Measurements from ENCODE around the gene TNFSF15. TPM values are rescaled to one million over a fixed set of nuclear protein-coding genes. Genes with fewer than 3 reads are reported as not detected.
A peak's percentile ranks its signal among the peaks of the same experiment; 100 is the strongest.
"Not testable (repeated sequence)": the region's sequence is repeated elsewhere in the genome, so short reads cannot be mapped to it uniquely, and the experiment has no call there.

Gene TNFSF15
- total and polyA plus RNA-seq, 9 donors = 0.15 to 0.72 (median 0.29) TPM

DNA sequence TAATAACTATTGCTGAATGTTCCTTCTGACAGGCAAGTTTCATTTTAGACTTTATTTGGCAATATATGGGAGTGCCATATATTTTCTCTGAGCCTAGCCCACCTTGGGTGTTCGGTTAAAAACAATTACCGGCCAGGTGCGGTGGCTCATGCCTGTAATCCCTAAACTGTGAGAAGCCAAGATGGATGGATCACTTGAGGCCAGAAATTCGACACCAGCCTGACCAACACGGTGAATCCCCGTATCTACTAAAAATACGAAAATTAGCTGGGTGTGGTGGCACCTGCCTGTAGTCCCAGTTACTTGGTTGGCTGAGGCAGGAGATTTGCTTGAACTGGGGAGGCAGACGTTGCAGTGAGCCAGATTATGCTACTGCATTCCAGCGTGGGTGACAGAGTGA, 47.9 kb downstream of the TNFSF15 start:
- H3K4me1 ChIP-seq (ENCODE audit: control insufficient read depth, insufficient read depth, low read length) = no peaks in the 10 kb centered on the region
- H3K4me3 ChIP-seq (ENCODE audit: low read length) = no peak overlapping the region

DNA sequence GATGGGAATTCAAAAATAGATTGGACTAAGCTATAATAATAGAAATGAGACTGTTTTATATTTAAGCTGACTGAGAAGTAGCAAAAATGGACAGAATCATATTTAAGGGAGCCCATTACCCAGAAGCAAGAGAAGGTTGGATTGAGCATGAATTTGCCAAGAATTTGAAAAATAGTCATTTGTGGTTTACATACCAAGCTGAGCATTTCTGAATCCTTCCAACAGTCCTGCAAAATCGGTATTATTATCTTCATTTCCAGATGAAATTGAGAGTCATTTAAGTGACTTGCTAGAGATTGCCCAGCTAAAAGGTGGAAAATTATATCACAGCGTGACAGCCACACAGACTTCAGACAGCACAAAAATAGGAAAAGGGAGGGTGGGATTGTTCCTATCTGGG, 48.4 kb downstream of the TNFSF15 start:
- H3K36me3 ChIP-seq (ENCODE audit: control insufficient read depth, insufficient read depth, low read length) = no peaks in the 10 kb centered on the region
- H3K27me3 ChIP-seq (ENCODE audit: control insufficient read depth, insufficient read depth, low read length) = peaks cover 2% of the 10 kb centered on the region
- peaks cover 6% of the 10 kb centered on the region for H3K9me3 ChIP-seq (replicated peaks; ENCODE audit: control insufficient read depth, low read depth, low read length)
- WGBS (ENCODE audit: insufficient coverage) = no CpG with 5 or more reads among the region's 2 CpGs
- no peak overlapping the region for H3K27ac ChIP-seq (ENCODE audit: low read length)
- no peak overlapping the region for H3K4me3 ChIP-seq (ENCODE audit: low read length)
- no peaks in the 10 kb centered on the region for H3K4me1 ChIP-seq (ENCODE audit: control insufficient read depth, insufficient read depth, low read length)
- no peak for DNase-seq

More for the DNA sequence above, 47.9 kb downstream of the TNFSF15 start:
- H3K36me3 ChIP-seq (ENCODE audit: control insufficient read depth, insufficient read depth, low read length) = no peaks in the 10 kb centered on the region
- WGBS (ENCODE audit: insufficient coverage) = 67% methylated on average over 3 of the region's 9 CpGs
- no peak for DNase-seq
- H3K27ac ChIP-seq (ENCODE audit: low read length) = no peak overlapping the region
- peaks cover 6% of the 10 kb centered on the region for H3K9me3 ChIP-seq (replicated peaks; ENCODE audit: control insufficient read depth, low read depth, low read length)
- peaks cover 2% of the 10 kb centered on the region for H3K27me3 ChIP-seq (ENCODE audit: control insufficient read depth, insufficient read depth, low read length)

DNA sequence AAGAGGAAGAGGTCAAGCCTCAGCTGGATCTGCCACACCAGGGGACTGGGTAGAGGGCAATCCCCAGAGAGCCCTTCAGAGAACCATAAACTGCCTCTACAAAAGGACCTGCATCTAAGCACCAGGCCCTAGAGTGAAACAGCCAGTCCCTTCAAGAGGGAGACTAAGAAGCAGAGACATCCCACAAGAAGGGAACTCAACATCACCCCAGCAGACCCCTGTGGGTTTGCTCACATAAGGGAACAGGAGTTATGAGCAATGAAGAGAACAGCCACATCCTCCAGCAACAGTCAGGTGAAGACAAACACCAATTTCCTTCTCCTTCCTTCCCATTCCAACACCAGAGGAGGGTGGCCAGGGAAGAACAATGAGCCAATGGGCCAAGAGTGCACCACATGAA, 48.9 kb downstream of the TNFSF15 start:
- peaks cover 6% of the 10 kb centered on the region for H3K9me3 ChIP-seq (replicated peaks; ENCODE audit: control insufficient read depth, low read depth, low read length)
- H3K4me3 ChIP-seq (ENCODE audit: low read length) = no peak overlapping the region
- DNase-seq = no peak
- peaks cover 2% of the 10 kb centered on the region for H3K27me3 ChIP-seq (ENCODE audit: control insufficient read depth, insufficient read depth, low read length)
- no peaks in the 10 kb centered on the region for H3K4me1 ChIP-seq (ENCODE audit: control insufficient read depth, insufficient read depth, low read length)
- H3K36me3 ChIP-seq (ENCODE audit: control insufficient read depth, insufficient read depth, low read length) = no peaks in the 10 kb centered on the region
- H3K27ac ChIP-seq (ENCODE audit: low read length) = no peak overlapping the region

DNA sequence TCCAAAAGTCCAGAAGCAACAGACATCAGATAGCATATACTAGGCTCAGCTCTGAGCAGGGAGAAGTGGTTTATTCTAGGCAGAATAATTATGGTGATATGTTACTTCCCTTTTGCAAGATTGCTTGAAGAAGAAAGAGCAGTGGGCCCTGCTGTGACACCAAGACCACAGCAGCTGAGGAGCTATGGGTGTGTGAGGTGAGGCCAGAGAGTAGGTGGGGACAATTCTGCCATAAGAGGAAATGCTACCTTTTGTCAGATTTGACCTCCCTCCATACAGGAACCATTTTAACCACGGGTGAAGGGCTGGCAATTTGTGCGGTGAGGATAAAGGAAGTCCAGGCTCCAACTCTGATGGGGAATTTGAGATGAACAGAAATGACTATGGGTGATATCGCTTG, 51.3 kb downstream of the TNFSF15 start:
- peaks cover 6% of the 10 kb centered on the region for H3K9me3 ChIP-seq (replicated peaks; ENCODE audit: control insufficient read depth, low read depth, low read length)
- no peak overlapping the region for H3K4me3 ChIP-seq (ENCODE audit: low read length)
- DNase-seq = no peak
- H3K36me3 ChIP-seq (ENCODE audit: control insufficient read depth, insufficient read depth, low read length) = no peaks in the 10 kb centered on the region
- H3K27ac ChIP-seq (ENCODE audit: low read length) = no peak overlapping the region
- no peaks in the 10 kb centered on the region for H3K4me1 ChIP-seq (ENCODE audit: control insufficient read depth, insufficient read depth, low read length)
- H3K27me3 ChIP-seq (ENCODE audit: control insufficient read depth, insufficient read depth, low read length) = no peaks in the 10 kb centered on the region
- WGBS (ENCODE audit: insufficient coverage) = no CpG with 5 or more reads among the region's 3 CpGs

DNA sequence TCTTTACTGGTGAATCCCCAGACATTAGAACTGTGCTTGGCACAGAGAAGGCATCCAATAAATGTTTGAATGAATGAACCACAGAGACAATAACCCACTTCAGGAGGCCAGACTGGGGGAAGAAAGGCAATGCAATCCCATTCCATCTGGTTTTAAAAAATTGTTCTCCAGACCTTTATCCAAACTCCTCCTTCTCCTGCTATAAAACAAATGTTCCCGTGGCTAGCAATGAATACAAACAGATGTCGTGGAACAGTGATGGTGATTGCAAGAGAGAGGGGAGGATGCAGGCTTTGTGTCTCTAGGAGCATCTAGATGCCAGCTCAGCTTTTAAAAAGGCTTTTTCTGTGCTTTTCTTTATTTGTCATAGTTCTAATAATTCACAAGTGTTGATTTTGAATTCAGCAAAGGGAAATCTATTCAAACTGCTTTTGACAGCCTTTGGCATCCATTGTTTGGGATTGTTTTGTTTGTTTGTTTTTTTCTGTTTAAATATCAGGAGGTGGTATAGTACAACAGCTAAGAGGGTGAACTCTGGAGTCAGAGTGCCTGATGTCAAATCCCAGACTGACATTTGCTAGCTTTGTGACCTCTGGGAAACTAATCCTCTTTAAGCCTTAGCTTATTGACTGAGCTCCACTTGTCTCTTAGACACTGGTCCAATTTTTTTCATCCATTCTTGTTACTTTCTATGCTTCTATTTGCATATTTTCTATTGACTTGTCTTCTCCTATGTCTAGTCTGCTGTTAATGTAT, 59.1 kb downstream of the TNFSF15 start:
- Histone ChIP-seq H3K4me3 (ENCODE audit: low read length) (no peak overlapping the region), H3K27ac (ENCODE audit: low read length) (no peak overlapping the region), H3K27me3 (ENCODE audit: control insufficient read depth, insufficient read depth, low read length) (no peaks in the 10 kb centered on the region), H3K4me1 (ENCODE audit: control insufficient read depth, insufficient read depth, low read length) (no peaks in the 10 kb centered on the region), H3K9me3 (replicated peaks; ENCODE audit: control insufficient read depth, low read depth, low read length) (no peaks in the 10 kb centered on the region), H3K36me3 (ENCODE audit: control insufficient read depth, insufficient read depth, low read length) (no peaks in the 10 kb centered on the region)
- no CpG with 5 or more reads among the region's 2 CpGs for WGBS (ENCODE audit: insufficient coverage)
- DNase-seq = peak; percentile 92

DNA sequence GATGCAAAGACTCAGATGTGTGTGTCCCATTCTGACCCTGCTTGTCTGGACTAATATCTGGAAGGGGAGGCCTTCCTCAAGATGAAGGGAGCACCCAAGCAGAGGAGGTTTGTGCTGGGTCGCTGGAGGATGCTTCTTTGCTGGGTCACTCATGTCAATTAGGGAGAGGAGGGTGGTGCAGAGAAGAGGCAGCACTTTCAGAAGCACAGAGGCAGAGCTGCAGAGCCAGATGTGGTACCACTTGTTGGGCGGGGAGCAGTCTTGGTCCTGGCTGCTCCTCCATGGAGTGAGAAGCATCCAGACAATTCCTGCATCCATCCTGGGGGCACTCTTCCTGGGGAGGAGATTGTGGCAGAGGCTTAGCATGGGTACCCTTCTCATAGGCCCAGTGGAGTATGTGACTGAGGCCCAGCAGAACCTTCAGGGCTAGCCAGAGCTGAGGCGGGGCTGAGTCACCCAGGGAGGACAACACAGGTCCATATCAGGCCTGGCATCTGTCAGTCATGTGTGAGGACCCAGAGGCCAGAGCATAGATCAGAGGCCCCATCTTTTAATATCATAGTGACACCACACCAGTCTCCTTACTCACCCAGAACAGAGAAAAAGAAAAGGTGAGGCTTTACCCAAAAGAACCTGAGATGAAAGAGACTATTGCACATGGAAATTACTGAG, 59.8 kb downstream of the TNFSF15 start:
- 83% methylated on average over 2 of the region's 3 CpGs for WGBS (ENCODE audit: insufficient coverage)
- DNase-seq = no peak
- no peaks in the 10 kb centered on the region for H3K27me3 ChIP-seq (ENCODE audit: control insufficient read depth, insufficient read depth, low read length)
- H3K36me3 ChIP-seq (ENCODE audit: control insufficient read depth, insufficient read depth, low read length) = no peaks in the 10 kb centered on the region
- no peaks in the 10 kb centered on the region for H3K4me1 ChIP-seq (ENCODE audit: control insufficient read depth, insufficient read depth, low read length)
- H3K4me3 ChIP-seq (ENCODE audit: low read length) = no peak overlapping the region
- H3K27ac ChIP-seq (ENCODE audit: low read length) = no peak overlapping the region
- no peaks in the 10 kb centered on the region for H3K9me3 ChIP-seq (replicated peaks; ENCODE audit: control insufficient read depth, low read depth, low read length)

DNA sequence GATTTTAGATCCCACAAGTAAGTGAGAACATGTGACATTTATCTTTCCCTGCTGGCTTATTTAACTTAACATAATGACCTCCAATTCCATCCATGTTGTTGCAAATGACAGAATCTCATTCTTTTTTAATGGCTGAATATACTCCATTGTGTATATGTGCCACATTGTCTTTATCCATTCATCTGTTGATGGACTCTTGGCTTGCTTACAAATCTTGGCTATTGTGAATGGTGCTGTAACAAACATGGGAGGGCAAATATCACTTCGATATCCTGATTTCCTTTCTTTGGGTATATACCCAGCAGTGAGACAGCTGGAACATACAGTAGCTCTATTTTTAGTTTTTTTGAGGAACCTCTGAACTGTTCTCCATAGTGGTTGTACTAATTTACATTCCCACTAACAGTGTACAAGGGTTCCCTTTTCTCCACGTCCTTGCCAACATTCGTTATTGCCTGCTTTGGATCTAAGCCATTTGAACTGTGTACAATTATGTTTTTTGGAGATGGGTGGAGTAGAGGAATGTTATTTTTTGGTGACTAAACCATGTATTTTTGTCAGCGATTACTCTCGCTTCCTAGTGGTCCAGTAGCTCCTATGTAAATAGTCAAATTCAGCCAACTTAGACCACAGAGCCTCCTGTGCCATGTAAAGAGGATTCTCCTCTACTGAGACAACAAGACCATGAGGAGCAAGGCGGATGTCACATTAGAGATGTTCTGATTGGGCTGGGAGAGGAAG, 60.6 kb downstream of the TNFSF15 start:
- H3K4me3 ChIP-seq (ENCODE audit: low read length) = no peak overlapping the region
- no peaks in the 10 kb centered on the region for H3K36me3 ChIP-seq (ENCODE audit: control insufficient read depth, insufficient read depth, low read length)
- H3K9me3 ChIP-seq (replicated peaks; ENCODE audit: control insufficient read depth, low read depth, low read length) = no peaks in the 10 kb centered on the region
- DNase-seq = no peak
- whole genome bisulfite sequencing (ENCODE audit: insufficient coverage) = 83% methylated on average over 1 of the region's 6 CpGs
- H3K4me1 ChIP-seq (ENCODE audit: control insufficient read depth, insufficient read depth, low read length) = no peaks in the 10 kb centered on the region
- no peak overlapping the region for H3K27ac ChIP-seq (ENCODE audit: low read length)
- H3K27me3 ChIP-seq (ENCODE audit: control insufficient read depth, insufficient read depth, low read length) = no peaks in the 10 kb centered on the region

DNA sequence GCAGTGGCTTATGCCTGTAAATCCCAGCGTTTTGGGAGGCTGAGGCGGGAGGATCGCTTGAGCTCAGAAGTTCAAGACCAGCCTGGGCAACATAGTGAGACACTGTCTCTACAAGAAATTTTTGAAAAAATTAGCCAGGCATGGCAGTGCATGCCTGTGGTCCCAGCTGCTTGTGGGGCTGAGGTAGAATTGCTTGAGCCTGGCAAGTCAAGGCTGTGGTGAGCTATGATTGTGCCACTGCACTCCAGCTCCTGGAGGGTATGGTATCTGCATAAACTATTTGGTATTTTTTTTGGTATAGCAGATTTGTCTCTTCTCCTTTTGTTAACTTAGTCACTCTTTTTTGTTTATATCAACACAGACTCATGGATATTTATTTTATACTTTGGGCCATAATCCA, 62.4 kb downstream of the TNFSF15 start:
- Histone ChIP-seq H3K27ac (ENCODE audit: low read length) (no peak overlapping the region), H3K4me3 (ENCODE audit: low read length) (no peak overlapping the region), H3K27me3 (ENCODE audit: control insufficient read depth, insufficient read depth, low read length) (no peaks in the 10 kb centered on the region), H3K36me3 (ENCODE audit: control insufficient read depth, insufficient read depth, low read length) (no peaks in the 10 kb centered on the region), H3K4me1 (ENCODE audit: control insufficient read depth, insufficient read depth, low read length) (no peaks in the 10 kb centered on the region), H3K9me3 (replicated peaks; ENCODE audit: control insufficient read depth, low read depth, low read length) (no peaks in the 10 kb centered on the region)
- 88% methylated on average over 3 of the region's 3 CpGs for WGBS (ENCODE audit: insufficient coverage)
- no peak for DNase-seq

DNA sequence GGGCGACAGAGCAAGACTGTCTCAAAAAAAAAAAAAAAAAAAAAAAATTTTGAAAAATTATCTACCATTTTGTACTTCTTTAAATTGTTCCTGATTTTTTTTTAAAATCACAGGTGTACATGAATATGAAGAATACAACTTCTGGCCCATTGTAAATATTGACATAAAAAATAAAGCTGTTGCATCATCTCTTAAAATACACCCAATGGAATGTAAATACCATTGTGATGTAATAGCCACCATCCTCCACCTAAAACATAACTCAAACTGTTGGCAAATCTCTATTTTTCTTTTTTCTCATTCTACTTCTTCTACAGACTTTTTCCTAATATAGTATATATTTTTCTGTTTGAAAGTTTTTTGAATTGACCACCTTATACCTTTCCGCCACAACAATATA, 62.9 kb downstream of the TNFSF15 start:
- Histone ChIP-seq H3K27ac (ENCODE audit: low read length) (no peak overlapping the region), H3K4me1 (ENCODE audit: control insufficient read depth, insufficient read depth, low read length) (no peaks in the 10 kb centered on the region), H3K36me3 (ENCODE audit: control insufficient read depth, insufficient read depth, low read length) (no peaks in the 10 kb centered on the region), H3K27me3 (ENCODE audit: control insufficient read depth, insufficient read depth, low read length) (no peaks in the 10 kb centered on the region), H3K4me3 (ENCODE audit: low read length) (no peak overlapping the region), H3K9me3 (replicated peaks; ENCODE audit: control insufficient read depth, low read depth, low read length) (no peaks in the 10 kb centered on the region)
- WGBS (ENCODE audit: insufficient coverage) = no CpG with 5 or more reads among the region's 2 CpGs
- no peak for DNase-seq

DNA sequence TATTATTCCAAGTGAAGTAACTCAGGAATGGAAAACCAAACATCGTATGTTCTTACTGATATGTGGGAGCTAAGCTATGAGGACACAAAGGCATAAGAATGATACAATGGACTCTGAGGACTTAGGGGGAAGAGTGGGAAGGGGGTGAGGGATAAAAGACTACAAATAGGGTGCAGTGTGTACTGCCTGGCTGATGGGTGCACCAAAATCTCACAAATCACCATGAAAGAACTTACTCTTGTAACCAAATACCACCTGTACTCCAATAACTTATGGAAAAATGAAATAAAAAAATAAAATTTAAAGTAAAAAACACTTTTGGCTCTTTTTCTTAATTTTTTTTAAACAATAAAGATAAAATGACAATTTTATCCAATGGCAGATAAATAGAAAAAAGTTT, 64.3 kb downstream of the TNFSF15 start:
- no CpG with 5 or more reads among the region's 1 CpG for WGBS (ENCODE audit: insufficient coverage)
- H3K27ac ChIP-seq (ENCODE audit: low read length); H3K4me1 ChIP-seq (ENCODE audit: control insufficient read depth, insufficient read depth, low read length); H3K27me3 ChIP-seq (ENCODE audit: control insufficient read depth, insufficient read depth, low read length); H3K36me3 ChIP-seq (ENCODE audit: control insufficient read depth, insufficient read depth, low read length); H3K9me3 ChIP-seq (replicated peaks; ENCODE audit: control insufficient read depth, low read depth, low read length); H3K4me3 ChIP-seq (ENCODE audit: low read length); DNase-seq: not testable (repeated sequence)
